ENCODE results near the gene MISP3.
A peak's percentile ranks its signal among the peaks of the same experiment; 100 is the strongest.

MISP3 gene

GRCh38 chr19:14120497-14120780 is 47.9 kb downstream of the MISP3 start:
- no peak for TF ChIP-seq CTCF (IDR thresholded peaks at IDR 0.05; ENCODE audit: unreplicated experiment in 3 of 3)
- Mint-ChIP-seq H3K4me1 (peaks cover 38% of the 10 kb centered on the region), H3K4me3 (no peak overlapping the region), H3K9me3 (no peaks in the 10 kb centered on the region), H3K27ac (peak overlapping the region in 1 of 3 experiments; percentile 99), H3K27me3 (ENCODE audit: low read depth) (no peaks in the 10 kb centered on the region), H3K36me3 (ENCODE audit: low read depth) (peaks cover 4% of the 10 kb centered on the region)

GRCh38 chr19:14122924-14123323 is 50.3 kb downstream of the MISP3 start:
- peaks cover 4% of the 10 kb centered on the region for H3K36me3 Mint-ChIP-seq (ENCODE audit: low read depth)
- H3K4me1 Mint-ChIP-seq, result peaks cover 21% of the 10 kb centered on the region
- no peak for TF ChIP-seq CTCF (IDR thresholded peaks at IDR 0.05; ENCODE audit: unreplicated experiment in 3 of 3)
- no peaks in the 10 kb centered on the region for H3K27me3 Mint-ChIP-seq (ENCODE audit: low read depth)
- H3K27ac Mint-ChIP-seq, result peak overlapping the region in 2 of 3 experiments; percentile 6 to 27
- H3K9me3 Mint-ChIP-seq, result no peaks in the 10 kb centered on the region
- H3K4me3 Mint-ChIP-seq, result no peak overlapping the region

Measured in nephron (organoid).